ENCODE results near the gene FAM228A.

Gene FAM228A

DNA sequence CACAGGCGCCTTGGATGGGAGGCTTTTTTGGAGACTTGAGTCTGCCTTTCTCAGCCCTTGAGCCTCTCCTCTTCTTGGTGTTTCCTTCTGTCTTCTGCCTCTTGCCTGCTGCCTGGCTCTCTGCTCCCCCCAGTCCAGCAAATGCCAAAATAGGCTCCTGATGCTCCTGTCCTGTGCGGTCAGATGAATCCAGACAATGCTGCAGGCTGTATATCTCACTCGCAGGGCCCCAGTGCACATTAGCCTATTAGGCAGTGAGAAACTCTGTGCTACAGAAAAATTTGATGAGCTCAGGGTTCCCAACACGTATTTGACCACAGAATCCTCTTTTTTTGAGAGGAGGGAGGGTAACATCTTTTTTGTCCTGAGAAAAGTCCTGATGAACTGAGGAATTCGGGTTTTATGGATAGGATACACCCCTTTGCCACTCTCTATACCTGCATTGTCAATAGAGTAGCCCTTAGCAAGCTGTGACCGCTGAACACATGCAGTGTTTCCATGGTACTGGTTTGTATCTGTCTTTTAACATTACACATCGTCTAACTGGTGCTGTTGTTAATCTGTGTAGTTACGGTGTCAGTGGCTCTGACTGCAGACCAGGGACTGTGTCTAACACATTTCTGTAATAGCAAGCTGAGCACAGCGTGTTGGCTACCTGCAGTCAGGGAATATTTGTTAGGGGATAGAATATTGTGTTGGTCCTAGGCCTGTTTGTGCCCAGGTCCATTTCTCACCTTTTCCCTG lies 50.8 kb downstream of the FAM228A start:
- DNase-seq (ENCODE audit: low read depth, low spot score) = no peak

DNA sequence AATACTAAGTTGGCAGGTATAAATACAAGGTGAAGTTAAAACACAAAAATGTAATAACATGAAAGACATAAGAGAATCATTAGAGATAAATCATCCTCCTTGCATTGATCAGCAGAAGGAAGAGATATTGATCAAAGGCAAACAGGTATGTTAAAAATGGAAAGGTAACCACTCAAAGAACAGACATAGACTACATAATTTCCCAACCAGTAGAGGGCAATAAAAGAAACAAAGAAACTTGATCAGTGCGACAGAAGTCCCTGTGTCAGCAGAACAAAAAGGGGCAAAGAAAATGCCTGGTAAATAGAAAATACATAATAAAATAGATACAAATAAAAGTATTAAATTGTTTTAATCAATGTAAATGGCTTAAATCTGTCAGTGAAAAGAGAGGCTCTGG lies 53.6 kb downstream of the FAM228A start:
- DNase-seq (ENCODE audit: low read depth, low spot score) = no peak

DNA sequence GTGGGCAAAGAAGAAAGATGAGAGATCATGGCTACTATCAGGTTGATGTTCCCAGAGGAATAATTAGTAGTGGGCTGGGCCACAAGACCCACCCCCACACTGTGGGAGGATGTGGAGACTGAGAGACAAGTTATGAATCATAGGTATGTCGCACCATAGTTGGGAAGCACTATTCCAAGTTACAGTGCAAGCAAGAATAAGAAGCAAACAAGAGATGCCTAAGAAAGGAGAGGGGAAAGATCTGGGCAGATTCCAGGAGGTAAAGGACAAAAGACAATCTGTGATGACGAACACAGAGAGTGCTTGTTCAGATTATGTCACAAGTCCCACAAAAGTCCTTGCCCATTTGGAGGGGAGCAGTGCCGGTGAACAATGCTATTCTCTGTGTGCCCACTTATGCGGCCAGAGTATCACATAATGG lies 56.6 kb downstream of the FAM228A start:
- no peak for DNase-seq (ENCODE audit: low read depth, low spot score)

DNA sequence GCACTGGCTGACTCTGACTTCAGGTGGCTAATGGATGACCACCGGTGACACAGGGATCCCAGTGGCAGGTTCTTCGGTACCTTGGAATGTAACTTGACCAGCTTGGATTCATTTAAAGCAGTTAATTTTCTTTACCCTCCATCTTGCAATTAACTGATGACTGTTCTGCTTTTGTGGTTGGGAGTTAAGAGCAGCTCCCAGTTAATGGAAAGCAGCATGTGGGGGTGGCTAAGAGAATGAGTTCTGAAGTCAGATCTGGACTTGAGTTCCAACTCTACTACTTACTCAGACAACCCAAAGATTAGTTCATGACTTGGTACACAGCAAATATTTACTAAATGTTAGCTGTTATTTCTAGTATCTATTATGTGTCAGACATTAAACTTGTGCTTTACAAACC lies 58.5 kb downstream of the FAM228A start:
- no peak for DNase-seq (ENCODE audit: low read depth, low spot score)

DNA sequence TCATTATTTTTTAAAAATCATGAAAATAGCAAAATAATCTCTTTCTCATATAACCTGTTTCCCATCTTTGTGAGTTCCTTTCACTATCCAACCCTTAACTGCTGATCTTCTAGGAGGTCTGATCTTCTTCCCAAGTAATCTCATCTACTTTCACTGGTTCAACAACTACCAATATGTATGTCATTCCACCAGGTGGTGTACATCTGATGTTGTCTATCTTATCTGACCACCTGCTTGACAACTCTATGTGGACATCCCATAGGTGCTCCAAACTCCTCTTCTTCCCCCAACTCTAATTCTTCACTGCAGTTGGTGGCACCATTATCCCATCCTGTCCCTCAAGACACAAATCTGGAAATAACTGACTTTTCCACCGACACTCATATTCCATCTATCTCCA lies 62.5 kb downstream of the FAM228A start:
- no peak for DNase-seq (ENCODE audit: low read depth, low spot score)

DNA sequence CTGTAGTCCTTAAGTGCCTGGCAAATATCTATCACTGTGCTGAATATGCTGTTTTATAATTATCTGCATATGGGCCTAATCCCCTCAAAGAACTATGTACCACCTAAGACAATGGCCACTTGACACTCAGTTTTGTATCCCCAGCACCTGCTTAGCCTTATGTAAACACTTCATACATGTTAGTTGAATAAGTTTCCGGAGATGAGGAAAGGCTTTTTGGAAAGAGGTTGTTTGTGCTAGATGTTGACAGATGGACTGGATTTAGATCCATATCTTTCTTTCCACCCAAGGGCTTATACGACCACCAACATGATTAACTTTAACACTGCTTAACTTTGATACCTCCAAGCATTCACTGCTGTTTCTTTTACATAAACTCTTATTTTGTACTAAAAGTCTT lies 63.3 kb downstream of the FAM228A start:
- no peak for DNase-seq (ENCODE audit: low read depth, low spot score)

DNA sequence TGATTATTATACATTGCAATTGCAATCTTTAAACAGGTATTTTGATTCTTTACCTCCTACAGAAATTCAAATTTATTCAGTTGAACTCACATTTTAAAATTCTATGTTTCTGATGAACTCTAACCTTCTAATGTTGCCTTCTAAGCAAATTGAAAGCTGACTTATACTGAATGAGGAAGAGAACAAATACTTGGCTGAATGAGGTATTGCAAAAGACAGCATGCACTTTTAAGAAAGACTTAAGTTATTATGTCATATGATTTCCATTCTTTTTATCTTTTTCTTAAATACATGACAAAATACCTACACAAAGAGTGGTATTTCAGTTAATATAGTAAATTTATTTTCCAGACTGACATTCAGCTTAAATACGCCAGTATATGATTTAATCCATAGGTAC lies 64.7 kb downstream of the FAM228A start:
- DNase-seq (ENCODE audit: low read depth, low spot score) = no peak
